ENCODE measurements around the gene PPP4R3B.
A peak's percentile ranks its signal among the peaks of the same experiment; 100 is the strongest.

Gene PPP4R3B

GRCh38 chr2:55617175-55618024, at the start of gene PPP4R3B:
Gene PPP4R3B, minus strand, starts transcription at chr2:55617622. Its CDS starts 337 bp downstream, at chr2:55617285.
- TF ChIP-seq CTCF (IDR thresholded peaks at IDR 0.05; ENCODE audit: extremely low read depth, missing control alignments), result no peak
- peak; percentile 92 for DNase-seq (ENCODE audit: low spot score)

DNA sequence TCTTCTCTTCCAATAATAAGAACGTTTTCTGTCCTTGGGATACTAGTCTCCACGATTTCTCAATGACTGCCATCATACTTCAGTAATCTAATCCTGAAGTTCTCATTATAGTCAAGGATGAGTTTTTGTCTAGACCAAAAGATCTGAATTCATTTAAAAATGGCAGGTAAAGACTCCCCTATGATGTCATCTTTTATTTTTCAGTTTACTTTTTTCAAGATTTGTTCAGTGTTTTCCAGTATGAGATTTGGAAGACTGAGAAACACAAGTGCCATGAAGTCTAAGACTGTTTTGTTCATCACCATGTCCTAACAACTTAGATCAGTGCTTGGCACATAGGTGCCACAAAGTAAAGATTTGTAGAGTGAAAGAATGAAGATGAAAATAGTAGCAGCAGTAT, 35.8 kb upstream of the PPP4R3B start:
- DNase-seq (ENCODE audit: low spot score), result no peak
- TF ChIP-seq CTCF (IDR thresholded peaks at IDR 0.05; ENCODE audit: extremely low read depth, missing control alignments), result no peak

DNA sequence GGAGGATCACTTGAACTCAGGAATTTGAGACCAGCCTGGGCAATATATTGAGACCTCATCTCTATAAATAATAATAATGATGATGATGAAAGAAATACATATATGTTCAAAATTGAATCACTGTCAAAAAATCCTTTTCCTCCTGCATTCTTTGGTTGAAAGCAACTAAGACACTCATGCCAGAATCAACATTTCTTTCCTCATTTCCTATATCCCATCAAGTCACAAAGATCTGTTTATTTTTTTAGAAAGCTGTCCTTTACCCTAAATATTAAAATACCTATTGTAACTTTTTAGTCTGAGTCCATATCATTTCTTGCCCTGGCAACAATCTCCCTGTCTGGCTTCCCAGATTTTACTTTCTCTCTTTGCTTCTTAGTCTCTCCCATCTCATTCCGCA, 31.8 kb upstream of the PPP4R3B start:
- no peak for DNase-seq (ENCODE audit: low spot score)
- TF ChIP-seq CTCF (IDR thresholded peaks at IDR 0.05; ENCODE audit: extremely low read depth, missing control alignments), result no peak

- no peak for TF ChIP-seq CTCF (IDR thresholded peaks at IDR 0.05; ENCODE audit: extremely low read depth, missing control alignments)
- DNase-seq (ENCODE audit: low spot score), result no peak
These were observed 19.4 kb upstream of the PPP4R3B start for GRCh38 chr2:55636831-55637230.

DNA sequence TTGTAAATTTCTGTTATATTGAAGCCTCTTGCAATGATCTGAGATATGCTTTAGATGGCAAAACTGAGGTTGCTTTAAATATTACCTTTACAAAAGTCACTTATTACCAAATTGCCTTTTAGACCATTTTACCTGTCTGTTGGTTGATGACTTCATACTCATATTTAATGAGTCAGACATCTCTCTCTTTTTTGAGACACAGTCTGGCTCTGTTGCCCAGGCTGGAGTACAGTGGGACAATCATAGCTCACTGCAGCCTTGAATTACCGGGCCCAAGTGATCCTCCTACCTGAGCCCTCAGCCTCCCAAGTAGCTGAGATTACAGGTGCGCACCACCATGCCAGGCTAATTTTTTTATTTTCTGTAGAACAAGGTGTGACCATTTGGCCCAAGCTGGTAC, 11.5 kb upstream of the PPP4R3B start:
- DNase-seq (ENCODE audit: low spot score), result no peak
- TF ChIP-seq CTCF (IDR thresholded peaks at IDR 0.05; ENCODE audit: extremely low read depth, missing control alignments), result no peak

- DNase-seq (ENCODE audit: low spot score), result no peak
- no peak for TF ChIP-seq CTCF (IDR thresholded peaks at IDR 0.05; ENCODE audit: extremely low read depth, missing control alignments)
These were observed 10.5 kb upstream of the PPP4R3B start for GRCh38 chr2:55627915-55628314.

GRCh38 chr2:55621802-55622201, 4.4 kb upstream of the PPP4R3B start:
- no peak for DNase-seq (ENCODE audit: low spot score)
- no peak for TF ChIP-seq CTCF (IDR thresholded peaks at IDR 0.05; ENCODE audit: extremely low read depth, missing control alignments)
